ENCODE measurements around the gene THSD7B.
"Not testable (repeated sequence)": the region's sequence is repeated elsewhere in the genome, so short reads cannot be mapped to it uniquely, and the experiment has no call there.

Gene THSD7B

DNA sequence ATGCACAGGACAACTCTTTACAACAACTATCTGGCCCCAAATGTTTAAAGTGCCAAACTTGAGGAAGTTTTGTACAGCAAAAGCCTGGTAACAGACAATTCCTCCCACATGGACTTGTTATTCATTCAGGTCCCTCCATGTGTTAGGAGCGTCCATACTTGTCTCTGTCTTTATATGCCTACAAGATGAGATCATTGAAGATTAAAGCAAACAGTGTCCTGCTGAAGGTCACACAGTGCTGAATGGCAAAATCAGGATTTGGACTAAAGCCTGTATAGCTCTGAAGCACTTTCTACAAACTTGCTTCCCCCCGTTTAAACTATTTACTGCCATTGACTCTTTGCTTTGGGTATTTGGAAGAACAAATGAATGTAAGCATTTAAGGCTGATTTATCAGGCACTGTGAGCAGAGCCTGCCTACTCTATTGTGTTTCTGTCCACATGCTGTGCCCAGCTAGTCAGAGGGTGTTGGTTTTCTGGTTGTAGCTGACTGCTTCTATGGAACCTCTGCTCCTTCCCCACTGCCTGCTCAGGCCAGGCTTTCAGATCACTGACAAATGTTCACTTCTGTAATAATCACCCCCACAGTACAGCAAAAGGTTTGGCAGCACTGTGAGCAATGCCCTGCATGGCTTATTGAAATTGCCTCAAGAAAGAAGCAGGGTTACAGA is 274.3 kb downstream of the THSD7B start:
- DNase-seq (ENCODE audit: low read depth), result no peak

DNA sequence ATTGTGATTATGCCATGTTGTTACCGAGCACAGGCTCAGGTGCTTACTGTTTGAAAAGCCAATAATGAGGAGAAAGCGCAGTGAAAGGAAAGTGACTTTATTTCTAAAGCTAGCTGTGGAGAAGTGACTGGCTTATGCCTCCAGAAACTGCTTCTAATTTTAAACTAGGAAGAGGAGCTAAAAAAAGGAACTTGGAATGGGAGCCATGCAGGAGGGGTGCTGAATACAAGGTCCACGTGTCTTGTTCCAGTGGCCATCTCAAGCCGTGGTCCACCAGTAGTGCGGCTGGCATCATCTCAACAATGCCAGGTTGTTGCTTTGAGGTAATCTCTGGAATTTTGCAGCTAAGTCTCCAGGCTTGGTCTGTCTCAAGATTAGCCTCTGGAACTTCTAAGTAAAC is 282.0 kb downstream of the THSD7B start:
- no peak for DNase-seq (ENCODE audit: low read depth)

DNA sequence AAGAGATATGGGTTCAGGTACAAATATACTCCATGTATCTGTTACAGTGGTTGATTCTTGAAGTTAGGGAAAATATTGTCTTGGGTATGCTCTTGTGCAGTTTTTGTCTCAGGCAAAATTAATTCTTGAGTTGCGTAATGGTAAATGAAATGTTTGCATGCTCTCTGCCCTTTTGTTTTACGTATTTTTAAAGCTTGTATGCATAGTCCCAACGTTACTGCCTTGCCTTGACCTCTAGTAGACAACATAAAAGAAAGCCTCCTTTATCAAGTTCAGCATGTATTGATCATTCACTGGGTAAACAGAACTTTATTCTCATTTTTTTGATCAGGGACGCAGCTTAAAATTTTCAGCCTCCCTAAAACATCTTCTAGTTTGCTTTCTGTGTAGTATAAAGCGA is 283.1 kb downstream of the THSD7B start:
- DNase-seq (ENCODE audit: low read depth), result no peak

DNA sequence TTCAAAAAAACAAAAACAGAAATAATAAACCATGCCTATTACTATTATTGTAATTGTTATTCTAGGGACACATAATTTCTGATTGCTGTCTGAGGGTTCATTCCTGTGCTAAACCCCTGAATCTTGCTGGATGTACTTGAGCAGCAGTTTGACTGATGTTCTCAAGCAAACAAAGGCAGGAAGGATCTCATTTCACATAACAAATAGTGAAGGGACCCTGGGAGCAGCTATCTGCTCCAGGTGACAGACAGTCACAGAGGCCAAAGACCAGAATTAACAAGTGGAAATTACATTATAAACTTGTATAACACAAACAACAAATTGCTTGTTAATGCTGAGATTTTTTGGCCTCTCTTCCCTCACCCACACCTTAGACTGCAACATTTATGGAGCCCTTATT is 284.2 kb downstream of the THSD7B start:
- DNase-seq (ENCODE audit: low read depth), result no peak

DNA sequence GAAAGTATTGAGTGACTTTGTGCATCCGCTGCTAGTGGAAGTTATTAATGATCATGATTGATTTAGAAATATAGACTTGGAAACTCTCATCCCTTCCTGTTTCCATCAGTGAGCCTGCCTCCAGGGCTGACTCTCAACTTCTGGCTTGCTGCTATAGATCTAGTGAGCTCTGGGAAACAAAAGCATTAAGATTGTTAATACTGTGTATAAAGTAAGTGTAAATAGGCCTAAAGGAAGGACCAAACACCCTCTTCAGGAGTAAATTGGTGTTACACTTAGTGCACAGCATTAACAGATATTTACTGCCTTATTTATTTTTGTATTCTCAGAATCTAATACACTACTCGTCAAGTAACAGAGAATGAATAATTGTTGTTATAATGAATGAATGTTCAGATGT is 285.6 kb downstream of the THSD7B start:
- DNase-seq (ENCODE audit: low read depth), result no peak

DNA sequence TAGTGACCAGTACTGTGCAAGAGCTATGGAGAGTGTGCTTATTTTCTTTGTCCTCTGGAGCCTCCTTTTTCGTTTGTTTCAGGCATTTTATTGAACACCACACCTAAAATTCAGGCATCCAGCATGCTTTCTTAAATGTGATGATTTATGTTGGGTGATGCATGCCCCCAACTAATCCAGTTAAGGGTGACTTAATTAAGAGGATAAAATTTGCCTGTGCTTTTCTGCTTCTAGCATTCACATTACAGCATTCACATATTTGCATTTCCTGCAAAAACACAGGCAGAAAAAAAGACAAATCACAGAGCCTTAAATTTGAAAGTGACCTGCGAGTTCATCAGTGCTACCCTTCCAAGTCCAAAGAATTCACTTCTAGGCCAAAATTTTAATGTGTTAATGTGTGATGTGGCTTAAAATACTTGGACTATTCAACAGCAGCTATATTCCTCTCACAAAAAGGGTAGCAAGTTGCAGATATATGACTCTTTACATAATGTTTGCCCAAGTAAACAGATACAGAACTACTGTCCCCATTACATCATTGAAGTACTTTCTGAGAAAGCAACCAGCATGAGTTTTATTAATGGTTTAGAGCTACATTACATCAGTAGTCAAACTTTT is 286.5 kb downstream of the THSD7B start:
- no peak for DNase-seq (ENCODE audit: low read depth)

DNA sequence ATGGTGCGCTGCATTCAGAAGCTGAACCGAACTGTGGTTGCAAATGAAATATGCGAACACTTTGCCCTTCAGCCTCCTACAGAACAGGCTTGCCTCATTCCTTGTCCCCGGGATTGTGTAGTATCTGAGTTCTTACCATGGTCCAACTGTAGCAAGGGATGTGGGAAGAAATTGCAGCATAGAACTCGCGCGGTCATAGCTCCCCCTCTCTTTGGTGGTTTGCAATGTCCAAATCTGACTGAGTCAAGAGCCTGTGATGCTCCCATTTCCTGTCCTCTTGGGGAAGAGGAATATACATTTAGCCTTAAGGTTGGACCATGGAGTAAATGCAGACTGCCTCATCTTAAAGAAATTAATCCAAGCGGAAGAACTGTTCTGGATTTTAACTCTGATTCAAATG is 291.4 kb downstream of the THSD7B start:
- no peak for DNase-seq (ENCODE audit: low read depth)

DNA sequence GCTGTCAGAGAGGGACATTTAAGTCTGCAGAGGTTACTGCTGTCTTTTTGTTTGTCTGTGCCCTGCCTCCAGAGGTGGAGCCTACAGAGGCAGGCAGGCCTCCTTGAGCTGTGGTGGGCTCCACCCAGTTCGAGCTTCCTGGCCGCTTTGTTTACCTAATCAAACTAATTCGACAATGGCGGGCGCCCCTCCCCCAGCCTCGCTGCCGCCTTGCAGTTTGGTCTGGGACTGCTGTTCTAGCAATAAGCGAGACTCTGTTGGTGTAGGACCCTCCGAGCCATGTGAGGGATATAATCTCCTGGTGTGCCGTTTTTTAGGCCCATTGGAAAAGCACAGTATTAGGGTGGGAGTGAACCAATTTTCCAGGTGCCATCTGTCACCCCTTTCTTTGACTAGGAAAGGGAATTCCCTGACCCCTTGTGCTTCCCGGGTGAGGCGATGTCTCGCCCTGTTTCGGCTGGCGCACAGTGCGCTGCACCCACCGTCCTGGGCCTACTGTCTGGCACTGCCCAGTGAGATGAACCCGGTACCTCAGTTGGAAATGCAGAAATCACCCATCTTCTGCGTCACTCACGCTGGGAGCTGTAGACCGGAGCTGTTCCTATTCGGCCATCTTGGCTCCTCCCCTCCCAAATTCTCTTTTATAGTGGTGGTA is 310.9 kb downstream of the THSD7B start:
- not testable (repeated sequence) for DNase-seq (ENCODE audit: low read depth)

DNA sequence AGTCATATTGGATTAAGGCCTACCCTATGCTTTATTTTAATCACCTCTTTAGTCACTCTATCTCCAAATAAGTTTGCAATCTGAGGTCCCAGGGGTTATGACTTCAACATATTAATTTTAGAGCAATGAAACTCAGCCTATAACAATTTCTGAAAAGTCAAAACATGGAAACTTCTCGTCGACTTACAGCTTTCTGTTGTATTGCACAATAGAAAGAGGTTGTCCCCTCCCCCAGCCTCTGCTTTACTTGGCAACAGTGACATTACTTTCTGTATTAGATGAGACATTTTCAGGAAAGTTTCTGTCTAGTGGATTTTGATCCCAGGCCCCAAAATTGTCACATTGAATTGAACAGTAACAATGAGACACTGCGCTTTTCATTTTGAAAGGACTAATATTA is 326.4 kb downstream of the THSD7B start:
- no peak for DNase-seq (ENCODE audit: low read depth)

DNA sequence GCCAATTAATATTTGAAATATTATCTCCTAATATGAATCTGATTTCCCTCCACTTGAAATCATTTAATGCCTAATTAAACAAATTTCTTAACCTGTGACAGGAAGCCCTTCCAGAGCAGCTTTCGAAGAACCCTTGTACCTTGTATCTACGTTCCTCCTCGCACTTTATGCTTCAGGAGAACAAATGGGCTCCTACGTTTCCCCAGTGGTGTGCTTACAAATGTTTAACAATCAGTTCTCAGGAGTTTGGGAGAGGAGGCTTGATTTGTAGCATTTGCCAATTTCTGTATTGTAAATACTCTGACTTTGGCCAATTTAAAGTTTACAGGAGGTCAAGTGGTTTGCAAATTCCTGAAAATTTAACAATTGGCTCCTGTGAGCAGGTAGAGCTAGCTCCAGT is 327.8 kb downstream of the THSD7B start:
- no peak for DNase-seq (ENCODE audit: low read depth)

DNA sequence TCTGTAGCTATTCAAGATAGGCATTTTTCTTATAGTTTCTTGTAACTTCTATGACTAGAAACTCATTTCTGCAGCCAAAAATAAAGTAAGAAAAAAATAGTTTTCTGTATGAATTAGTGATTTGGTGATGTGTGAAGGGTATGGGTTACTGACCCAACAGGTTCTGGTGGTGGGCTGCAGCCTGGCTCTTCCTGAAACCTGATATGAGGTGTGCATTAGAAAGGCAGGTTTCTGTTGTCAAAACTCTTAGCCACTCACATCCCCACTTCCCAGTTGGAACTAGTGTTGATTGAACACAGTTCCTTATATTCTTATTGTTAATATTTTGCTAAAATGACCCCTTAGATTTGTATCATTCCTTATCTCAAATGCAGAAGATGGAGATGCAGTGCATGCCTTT is 330.8 kb downstream of the THSD7B start:
- DNase-seq (ENCODE audit: low read depth), result no peak

DNA sequence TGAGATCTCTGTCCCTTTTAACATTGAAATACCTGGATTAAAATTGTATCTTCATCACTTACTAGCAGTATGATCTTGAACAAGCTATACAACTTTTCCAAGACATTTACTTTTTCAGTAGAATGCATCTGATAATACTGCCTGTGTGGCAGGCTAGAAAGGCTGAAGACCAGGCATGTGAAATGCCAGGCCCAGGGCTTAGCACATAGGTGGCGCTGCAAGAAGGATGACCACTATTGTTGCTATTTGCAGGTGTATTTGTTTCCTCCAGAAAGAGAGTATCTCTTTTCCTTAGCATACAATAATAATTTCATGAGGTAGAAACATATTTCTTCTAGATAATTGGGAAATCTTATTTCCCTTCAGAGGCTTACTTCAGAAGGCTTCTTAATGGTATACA is 331.3 kb downstream of the THSD7B start:
- DNase-seq (ENCODE audit: low read depth), result no peak

DNA sequence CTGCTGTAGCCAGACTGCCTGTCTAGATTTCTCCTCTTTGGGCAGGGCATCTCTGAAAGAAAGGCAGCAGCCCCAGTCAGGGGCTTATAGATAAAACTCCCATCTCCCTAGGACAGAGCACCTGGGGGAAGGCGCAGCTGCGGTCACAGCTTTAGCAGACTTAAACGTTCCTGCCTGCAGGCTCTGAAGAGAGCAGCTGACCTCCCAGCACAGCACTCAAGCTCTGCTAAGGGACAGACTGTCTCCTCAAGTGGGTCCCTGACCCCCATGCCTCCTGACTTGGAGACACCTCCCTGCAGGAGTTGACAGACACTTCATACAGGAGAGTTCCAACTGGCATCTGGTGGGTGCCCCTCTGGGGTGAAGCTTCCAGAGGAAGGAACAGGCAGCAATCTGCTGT is 336.5 kb downstream of the THSD7B start:
- not testable (repeated sequence) for DNase-seq (ENCODE audit: low read depth)

DNA sequence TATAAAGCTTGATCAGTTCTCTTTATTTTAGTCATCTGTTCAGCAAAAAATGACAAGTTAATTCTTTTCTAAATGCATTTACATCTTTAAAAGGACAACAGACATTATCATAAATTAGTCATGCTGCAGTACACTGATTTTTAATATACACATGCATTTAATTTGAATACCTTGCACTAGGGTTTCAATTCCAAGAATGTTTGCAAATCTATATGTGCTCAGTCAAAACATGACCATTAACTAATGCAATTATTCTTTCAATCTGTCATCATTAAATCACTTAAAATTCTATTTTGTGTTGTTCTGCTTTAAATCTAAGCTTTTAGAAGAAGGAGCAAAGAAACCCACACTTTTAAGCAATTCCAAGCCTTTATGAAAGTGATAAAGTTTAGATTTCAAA is 342.6 kb downstream of the THSD7B start:
- no peak for DNase-seq (ENCODE audit: low read depth)

DNA sequence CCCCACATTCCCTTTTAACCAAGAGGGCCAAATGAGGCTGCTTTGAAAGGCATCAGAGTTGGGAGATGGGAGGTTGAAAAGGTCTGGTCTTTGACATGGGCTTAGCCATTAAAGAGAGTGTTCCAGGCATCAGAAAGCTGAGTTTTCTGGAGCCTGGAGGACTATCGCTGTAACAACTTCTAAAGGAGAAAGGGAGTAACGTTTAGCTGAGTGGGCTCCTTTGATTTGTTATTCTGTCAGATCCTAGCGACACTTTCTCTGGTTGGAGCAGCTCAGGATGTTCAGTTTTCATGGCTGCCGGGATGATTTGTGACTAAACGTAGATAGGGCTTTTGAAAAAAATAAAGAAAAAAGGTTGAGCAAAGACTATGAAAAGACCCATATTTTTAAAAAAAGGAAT is 346.6 kb downstream of the THSD7B start:
- DNase-seq (ENCODE audit: low read depth), result no peak

DNA sequence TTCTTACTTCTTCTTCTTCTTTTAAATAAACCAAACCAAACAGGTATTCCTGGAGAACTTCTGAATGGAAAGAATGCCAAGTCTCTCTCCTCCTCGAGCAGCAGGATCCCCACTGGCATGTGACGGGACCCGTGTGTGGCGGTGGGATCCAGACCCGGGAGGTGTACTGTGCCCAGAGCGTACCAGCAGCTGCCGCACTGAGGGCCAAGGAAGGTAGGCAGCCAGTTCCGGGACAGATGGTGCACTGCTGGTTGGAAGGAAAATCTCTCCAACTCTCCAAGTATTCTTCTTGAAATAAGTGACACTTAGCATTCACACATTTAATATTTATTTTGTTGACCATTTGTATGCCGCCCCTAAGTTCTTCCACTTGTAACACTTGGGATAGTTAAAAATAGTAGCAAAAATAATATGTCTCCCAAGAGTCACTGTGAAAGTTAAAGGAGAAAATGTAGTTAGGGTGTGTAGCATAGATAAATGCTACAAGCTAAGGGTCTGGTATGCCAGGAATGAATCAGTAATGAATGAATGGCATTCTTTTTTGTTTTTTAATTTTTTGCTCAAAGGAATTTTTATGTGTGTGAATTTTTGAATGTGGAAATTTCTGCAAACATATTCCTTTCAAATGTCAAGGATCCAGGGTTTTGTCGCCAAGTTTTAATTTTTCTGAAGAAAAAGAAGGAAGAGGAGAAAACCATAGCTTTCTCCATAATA is 349.9 kb downstream of the THSD7B start:
- no peak for DNase-seq (ENCODE audit: low read depth)

DNA sequence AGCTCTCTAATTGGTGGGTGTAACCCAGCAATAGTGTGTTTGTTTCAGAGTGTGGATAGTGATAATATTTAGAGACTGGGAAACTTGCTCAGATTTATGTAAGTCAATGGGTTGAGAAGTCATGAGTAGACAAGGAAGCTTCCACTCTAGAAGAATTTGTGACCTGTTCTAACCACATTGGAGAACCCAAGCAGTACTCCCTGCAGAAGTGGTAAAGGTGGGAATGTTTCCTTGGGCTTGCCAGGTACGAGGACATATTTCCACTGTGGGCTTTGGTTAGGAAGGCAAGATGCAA is 350.4 kb downstream of the THSD7B start:
- no peak for DNase-seq (ENCODE audit: low read depth)

DNA sequence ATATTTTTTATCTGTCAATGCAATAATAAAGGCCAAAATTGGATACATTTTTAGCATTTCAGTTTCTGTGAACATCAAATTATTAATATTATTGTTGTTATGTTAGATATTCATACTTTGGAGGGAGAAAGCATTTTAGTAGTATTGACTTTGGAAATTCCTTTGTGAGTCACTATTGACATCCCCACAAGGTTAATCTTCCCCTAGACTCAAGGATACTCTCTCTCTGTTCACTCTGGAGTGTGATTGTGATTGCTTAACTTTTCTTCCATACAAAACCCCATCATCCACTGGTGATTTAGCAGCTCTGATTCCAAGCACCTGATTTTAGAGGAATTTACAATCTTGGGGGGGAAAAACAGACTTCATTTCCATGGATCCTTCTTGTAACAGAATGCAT is 352.0 kb downstream of the THSD7B start:
- DNase-seq (ENCODE audit: low read depth), result no peak

DNA sequence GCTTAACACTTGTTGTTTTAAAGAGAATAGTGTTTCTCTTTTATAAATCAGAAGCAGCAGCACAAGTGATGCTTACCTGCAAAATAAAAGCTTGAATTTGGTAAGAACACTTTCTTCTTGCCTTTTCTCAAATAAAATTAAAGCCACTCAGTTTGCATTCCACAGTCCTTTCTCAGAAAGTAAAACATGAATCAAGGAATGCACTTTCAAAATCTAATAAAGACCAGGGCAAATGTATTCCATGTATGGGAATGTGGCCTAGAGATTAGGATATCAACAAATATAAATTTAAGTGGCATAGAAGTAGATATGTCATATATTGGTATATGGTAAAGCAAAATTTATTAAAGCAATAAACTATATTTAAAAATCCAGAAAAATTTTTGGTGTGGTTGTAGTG is 352.8 kb downstream of the THSD7B start:
- DNase-seq (ENCODE audit: low read depth), result no peak

DNA sequence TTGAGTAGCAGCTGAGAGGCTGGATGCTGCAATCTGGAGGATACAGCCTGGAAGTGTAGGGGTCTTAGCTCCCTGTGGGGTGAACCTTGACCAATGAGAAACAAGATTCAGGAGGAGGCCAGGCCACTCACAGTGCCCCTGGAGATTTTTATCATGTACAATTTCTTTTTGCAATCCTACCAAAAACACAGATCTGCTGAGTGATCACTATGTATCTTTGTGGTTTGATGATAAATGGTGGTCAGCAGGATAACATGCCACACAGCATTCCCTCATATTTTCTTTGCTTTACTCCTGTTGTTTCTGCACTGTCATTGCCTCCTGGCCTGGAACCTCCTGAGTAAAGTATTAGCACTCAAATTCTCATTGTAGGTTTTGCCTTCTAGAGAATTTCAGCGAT is 357.9 kb downstream of the THSD7B start:
- no peak for DNase-seq (ENCODE audit: low read depth)

DNA sequence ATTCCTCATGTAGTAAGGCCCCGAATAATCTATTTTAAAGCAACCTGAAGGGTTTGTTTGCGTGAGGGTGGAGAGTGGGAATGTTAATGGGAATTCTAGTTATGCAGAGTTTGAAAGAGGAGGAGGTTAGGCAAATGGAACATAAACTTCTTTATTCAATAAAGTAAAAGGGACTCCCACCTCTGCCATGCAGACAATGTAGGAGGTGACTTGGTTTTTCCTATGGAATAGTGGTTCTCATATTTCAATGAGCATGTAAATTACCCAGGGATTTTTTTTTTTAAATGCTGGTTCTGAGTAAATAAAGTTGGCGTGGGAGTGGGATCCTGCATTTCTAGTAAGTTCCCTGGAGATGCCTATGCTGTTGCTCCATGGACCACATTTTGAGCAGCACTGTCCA is 367.9 kb downstream of the THSD7B start:
- no peak for DNase-seq (ENCODE audit: low read depth)

DNA sequence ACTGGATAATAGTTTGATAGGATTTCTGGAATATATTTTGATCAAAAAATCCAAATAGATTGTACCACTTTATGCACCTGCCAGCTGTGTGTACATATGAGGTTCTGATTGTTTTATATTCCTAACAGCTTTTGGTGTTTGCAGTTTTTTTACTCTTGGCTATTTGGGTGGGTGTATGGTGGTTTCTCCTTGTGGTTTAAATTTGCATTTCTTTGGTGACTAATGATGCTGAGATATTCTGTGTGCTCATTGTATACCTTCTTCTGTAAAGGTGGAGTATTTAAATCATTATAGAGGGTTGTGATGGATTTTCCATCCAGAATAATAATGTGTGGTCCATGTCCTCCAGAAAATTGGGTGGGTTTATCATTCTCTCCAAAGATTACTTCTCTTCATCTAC is 372.9 kb downstream of the THSD7B start:
- no peak for DNase-seq (ENCODE audit: low read depth)

DNA sequence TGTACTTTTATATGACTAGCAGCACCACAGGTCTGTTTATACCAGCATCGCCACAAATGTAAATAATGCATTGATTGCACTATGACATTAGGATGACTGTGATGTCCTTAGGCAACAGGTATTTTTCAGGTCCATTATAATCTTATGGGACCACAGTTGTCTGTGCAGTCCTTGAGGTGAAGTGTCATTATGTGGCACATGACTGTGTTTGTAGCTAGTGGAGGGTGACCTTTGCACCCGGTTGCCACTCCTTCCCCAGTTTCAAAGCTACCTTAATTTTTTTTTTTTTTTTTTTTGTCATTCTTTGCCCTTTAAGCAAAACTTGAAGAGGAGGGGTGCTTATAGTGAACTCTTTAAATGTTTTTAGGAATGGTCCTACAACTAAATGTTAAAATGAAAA is 386.4 kb downstream of the THSD7B start:
- DNase-seq (ENCODE audit: low read depth), result no peak
